ENCODE results near the gene CISH. TPM values are rescaled to one million over a fixed set of nuclear protein-coding genes. Genes with fewer than 3 reads are reported as not detected.

The CISH gene
- total and polyA plus RNA-seq, 10 of the 15 experiments (the other 5 are each of a cell fraction or from before 2014, with no cell fraction given): 0.21 to 4.4 (median 1.8) TPM

DNA sequence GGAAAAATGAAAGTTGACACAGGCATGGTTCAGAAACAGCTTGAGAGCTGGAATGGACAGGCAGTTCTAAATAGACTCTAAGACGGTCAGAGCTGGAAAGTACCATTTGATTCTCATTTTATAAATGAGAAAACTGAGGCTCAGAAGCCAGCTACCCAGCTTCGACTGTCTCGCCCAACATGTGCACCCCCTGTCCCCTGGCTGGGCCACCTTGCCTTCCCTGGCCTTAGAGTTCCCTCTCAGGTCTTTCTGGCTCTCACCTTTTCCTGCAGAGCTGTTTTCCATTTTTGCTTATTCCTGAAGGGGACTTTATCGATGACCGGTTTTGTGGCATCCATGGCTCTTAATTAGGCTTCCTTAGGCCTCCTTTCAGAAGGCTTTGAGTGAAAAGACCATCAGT, 45.8 kb upstream of the CISH start:
- in situ Hi-C loops (cut with MboI): no loop called here
- ChIA-PET CTCF (interaction anchor here (10.8 kb wide), 1 partner anchor 38 kb away, joined by 250 read pairs; the partner anchor contains the start of gene MAPKAPK3), RAD21 (ENCODE audit: unreplicated experiment) (interaction anchor here (7.3 kb wide), 1 partner anchor 42 kb away, joined by 84 read pairs; the partner anchor contains the start of gene MAPKAPK3), POLR2A (no interaction called here), SMC1A (ENCODE audit: uncharacterized antibody, unreplicated experiment) (interaction anchor here (0.6 to 8.0 kb wide), 2 partner anchors 40 to 782 kb away, joined by 3 to 81 read pairs; partner anchors contain the start of gene MAPKAPK3)
- Histone ChIP-seq H3K27ac (ENCODE audit: control insufficient read depth, insufficient read depth) (no peak overlapping the region), H3K79me2 (ENCODE audit: control insufficient read depth, insufficient read depth, low read length) (no peaks in the 10 kb centered on the region), H3K4me1 (ENCODE audit: control insufficient read depth, insufficient read depth, low read length) (no peaks in the 10 kb centered on the region), H3K4me3 (no peak overlapping the region), H3K9me3 (replicated peaks; ENCODE audit: control insufficient read depth, insufficient read depth, low read length) (no peaks in the 10 kb centered on the region), H3K4me2 (ENCODE audit: control insufficient read depth, insufficient read depth) (no peak overlapping the region), H3K27me3 (replicated peaks in 1 of 2; ENCODE audit: control insufficient read depth in 2 of 2, insufficient read depth in 2 of 2, low read length in 1 of 2) (no peaks in the 10 kb centered on the region; a peak in 3 of 4 replicates), H4K20me1 (ENCODE audit: control insufficient read depth, insufficient read depth) (no peaks in the 10 kb centered on the region), H3K36me3 (ENCODE audit: control insufficient read depth in 2 of 2, insufficient read depth in 2 of 2, low read length in 1 of 2) (no peaks in the 10 kb centered on the region), H2AFZ (ENCODE audit: control insufficient read depth, low read depth, low read length) (no peak overlapping the region), H3K9ac (ENCODE audit: control insufficient read depth, insufficient read depth, low read length) (no peak overlapping the region)
- 57% methylated on average over 5 of the region's 5 CpGs for WGBS (ENCODE audit: insufficient coverage, insufficient replicate concordance, low lambda C conversion rate, missing lambda C conversion rate)
- no peak for ATAC-seq
- BruUV-seq (replicated peaks): no TSS peak
- no peak for DNase-seq (ENCODE audit: low read depth, low spot score)
- no peak for FAIRE-seq
- intact Hi-C loops (cut with micrococcal nuclease; ENCODE audit: unreplicated experiment): no loop called here
- TF ChIP-seq, protein P1, sequence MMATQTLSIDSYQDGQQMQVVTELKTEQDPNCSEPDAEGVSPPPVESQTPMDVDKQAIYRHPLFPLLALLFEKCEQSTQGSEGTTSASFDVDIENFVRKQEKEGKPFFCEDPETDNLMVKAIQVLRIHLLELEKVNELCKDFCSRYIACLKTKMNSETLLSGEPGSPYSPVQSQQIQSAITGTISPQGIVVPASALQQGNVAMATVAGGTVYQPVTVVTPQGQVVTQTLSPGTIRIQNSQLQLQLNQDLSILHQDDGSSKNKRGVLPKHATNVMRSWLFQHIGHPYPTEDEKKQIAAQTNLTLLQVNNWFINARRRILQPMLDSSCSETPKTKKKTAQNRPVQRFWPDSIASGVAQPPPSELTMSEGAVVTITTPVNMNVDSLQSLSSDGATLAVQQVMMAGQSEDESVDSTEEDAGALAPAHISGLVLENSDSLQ (IDR thresholded peaks at IDR 0.05): no peak
- TF ChIP-seq TAF1 (IDR thresholded peaks at IDR 0.05; ENCODE audit: borderline replicate concordance, low read depth, low read length) (no peak), RELB (IDR thresholded peaks at IDR 0.05; ENCODE audit: low read depth) (no peak), ZNF622 (IDR thresholded peaks at IDR 0.05) (no peak), BCL11A (IDR thresholded peaks at IDR 0.05; ENCODE audit: low read depth, low read length) (no peak), ZNF592 (IDR thresholded peaks at IDR 0.05) (no peak), ZBED1 (IDR thresholded peaks at IDR 0.05; ENCODE audit: borderline replicate concordance) (no peak), ATF2 (IDR thresholded peaks at IDR 0.05; ENCODE audit: low read length) (no peak), ZBTB33 (IDR thresholded peaks at IDR 0.05) (no peak), NFIC (IDR thresholded peaks at IDR 0.05; ENCODE audit: low read depth, low read length) (no peak), PAX5 (IDR thresholded peaks at IDR 0.05; ENCODE audit: borderline replicate concordance, low read depth, low read length) (no peak), IRF4 (IDR thresholded peaks at IDR 0.05; ENCODE audit: low read depth, low read length) (no peak), MTA3 (IDR thresholded peaks at IDR 0.05; ENCODE audit: borderline replicate concordance, low read length) (no peak), ZNF274 (IDR thresholded peaks at IDR 0.05; ENCODE audit: insufficient read depth, insufficient read length) (no peak), NR2C2 (IDR thresholded peaks at IDR 0.05; ENCODE audit: borderline replicate concordance, control insufficient read depth, insufficient read length, low read depth) (no peak)

Data from GM12878 (cell line).